ENCODE data around the gene BICDL2.

The BICDL2 gene

DNA sequence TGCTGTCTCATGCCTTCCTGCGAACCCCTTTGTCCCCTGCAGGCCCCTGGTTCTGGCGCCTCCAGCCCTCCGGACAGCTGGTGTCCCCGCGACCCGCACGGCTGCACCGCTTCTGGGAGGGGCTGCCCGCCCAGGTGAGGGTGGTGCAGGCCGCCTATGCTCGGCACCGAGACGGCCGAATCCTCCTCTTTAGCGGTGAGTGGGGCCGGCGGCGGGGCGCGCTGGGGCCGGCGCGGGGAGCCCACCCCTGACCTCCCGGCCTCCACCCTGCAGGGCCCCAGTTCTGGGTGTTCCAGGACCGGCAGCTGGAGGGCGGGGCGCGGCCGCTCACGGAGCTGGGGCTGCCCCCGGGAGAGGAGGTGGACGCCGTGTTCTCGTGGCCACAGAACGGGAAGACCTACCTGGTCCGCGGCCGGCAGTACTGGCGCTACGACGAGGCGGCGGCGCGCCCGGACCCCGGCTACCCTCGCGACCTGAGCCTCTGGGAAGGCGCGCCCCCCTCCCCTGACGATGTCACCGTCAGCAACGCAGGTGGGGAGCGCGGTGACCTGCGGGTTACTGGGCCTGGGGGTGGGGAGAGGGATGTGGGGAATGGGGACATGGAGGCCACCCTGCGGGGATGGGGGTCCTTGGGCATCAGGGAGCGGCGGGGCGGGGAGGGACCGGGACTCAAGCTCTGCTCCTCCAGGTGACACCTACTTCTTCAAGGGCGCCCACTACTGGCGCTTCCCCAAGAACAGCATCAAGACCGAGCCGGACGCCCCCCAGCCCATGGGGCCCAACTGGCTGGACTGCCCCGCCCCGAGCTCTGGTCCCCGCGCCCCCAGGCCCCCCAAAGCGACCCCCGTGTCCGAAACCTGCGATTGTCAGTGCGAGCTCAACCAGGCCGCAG lies 21.6 kb upstream of the BICDL2 start:
- ChIA-PET CTCF (interaction anchor here (0.6 to 5.3 kb wide), 23 partner anchors 8 to 1342 kb away, joined by 3 to 54 read pairs (median 4); partner anchors contain the start of genes OR1F1 and ZSCAN10), POLR2A (interaction anchor here (0.8 to 1.9 kb wide), 10 partner anchors 8 to 399 kb away, joined by 3 to 17 read pairs (median 4); partner anchors contain the start of genes ZNF213 and ZSCAN10)
- Histone ChIP-seq H3K4me1 (ENCODE audit: control insufficient read depth, insufficient read depth, low read length) (peaks cover 3% of the 10 kb centered on the region), H3K4me3 (ENCODE audit: low read depth, low read length) (peak overlapping the region; percentile 87), H3K27ac (ENCODE audit: extremely low read depth, low read depth, low read length) (peak overlapping the region; percentile 77; the same call in 1 of the 2 replicates), H3K36me3 (ENCODE audit: control insufficient read depth in 2 of 2, insufficient read depth in 1 of 2, low read length in 2 of 2) (peaks cover 0 to 21% of the 10 kb centered on the region in 2 experiments; a peak in 2 of 3 replicates), H3K9me3 (ENCODE audit: control insufficient read depth, insufficient read depth, low read depth, low read length) (no peaks in the 10 kb centered on the region)
- TF ChIP-seq ZNF571 (tag by site-specific recombination; IDR thresholded peaks at IDR 0.05) (no peak), BCL11A (tag by site-specific recombination; IDR thresholded peaks at IDR 0.05; ENCODE audit: low read depth) (no peak), ZBTB17 (tag by site-specific recombination; IDR thresholded peaks at IDR 0.05) (no peak), ZNF140 (tag by site-specific recombination; IDR thresholded peaks at IDR 0.05) (no peak), ZNF843 (tag by site-specific recombination; IDR thresholded peaks at IDR 0.05) (no peak), ZNF473 (tag by site-specific recombination; IDR thresholded peaks at IDR 0.05) (no peak), OSR2 (tag by site-specific recombination; IDR thresholded peaks at IDR 0.05) (no peak), ZNF626 (tag by site-specific recombination; IDR thresholded peaks at IDR 0.05) (no peak), ZIC2 (tag by site-specific recombination; IDR thresholded peaks at IDR 0.05) (no peak), KLF16 (tag by site-specific recombination; IDR thresholded peaks at IDR 0.05) (no peak), PRDM1 (tag by site-specific recombination; IDR thresholded peaks at IDR 0.05) (no peak), ZNF549 (tag by site-specific recombination; IDR thresholded peaks at IDR 0.05) (no peak), ZNF184 (tag by site-specific recombination; IDR thresholded peaks at IDR 0.05) (no peak), ZNF423 (tag by site-specific recombination; IDR thresholded peaks at IDR 0.05) (no peak), ZNF169 (tag by site-specific recombination; IDR thresholded peaks at IDR 0.05) (no peak), ZNF404 (tag by site-specific recombination; IDR thresholded peaks at IDR 0.05) (no peak), KLF1 (tag by site-specific recombination; IDR thresholded peaks at IDR 0.05) (no peak)
- TF ChIP-seq, protein P1, sequence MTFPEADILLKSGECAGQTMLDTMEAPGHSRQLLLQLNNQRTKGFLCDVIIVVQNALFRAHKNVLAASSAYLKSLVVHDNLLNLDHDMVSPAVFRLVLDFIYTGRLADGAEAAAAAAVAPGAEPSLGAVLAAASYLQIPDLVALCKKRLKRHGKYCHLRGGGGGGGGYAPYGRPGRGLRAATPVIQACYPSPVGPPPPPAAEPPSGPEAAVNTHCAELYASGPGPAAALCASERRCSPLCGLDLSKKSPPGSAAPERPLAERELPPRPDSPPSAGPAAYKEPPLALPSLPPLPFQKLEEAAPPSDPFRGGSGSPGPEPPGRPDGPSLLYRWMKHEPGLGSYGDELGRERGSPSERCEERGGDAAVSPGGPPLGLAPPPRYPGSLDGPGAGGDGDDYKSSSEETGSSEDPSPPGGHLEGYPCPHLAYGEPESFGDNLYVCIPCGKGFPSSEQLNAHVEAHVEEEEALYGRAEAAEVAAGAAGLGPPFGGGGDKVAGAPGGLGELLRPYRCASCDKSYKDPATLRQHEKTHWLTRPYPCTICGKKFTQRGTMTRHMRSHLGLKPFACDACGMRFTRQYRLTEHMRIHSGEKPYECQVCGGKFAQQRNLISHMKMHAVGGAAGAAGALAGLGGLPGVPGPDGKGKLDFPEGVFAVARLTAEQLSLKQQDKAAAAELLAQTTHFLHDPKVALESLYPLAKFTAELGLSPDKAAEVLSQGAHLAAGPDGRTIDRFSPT (tag by site-specific recombination; IDR thresholded peaks at IDR 0.05) = no peak
- TF ChIP-seq, protein P2, sequence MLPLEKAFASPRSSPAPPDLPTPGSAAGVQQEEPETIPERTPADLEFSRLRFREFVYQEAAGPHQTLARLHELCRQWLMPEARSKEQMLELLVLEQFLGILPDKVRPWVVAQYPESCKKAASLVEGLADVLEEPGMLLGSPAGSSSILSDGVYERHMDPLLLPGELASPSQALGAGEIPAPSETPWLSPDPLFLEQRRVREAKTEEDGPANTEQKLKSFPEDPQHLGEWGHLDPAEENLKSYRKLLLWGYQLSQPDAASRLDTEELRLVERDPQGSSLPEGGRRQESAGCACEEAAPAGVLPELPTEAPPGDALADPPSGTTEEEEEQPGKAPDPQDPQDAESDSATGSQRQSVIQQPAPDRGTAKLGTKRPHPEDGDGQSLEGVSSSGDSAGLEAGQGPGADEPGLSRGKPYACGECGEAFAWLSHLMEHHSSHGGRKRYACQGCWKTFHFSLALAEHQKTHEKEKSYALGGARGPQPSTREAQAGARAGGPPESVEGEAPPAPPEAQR (tag by site-specific recombination; IDR thresholded peaks at IDR 0.05) = no peak
- TF ChIP-seq, protein P3, sequence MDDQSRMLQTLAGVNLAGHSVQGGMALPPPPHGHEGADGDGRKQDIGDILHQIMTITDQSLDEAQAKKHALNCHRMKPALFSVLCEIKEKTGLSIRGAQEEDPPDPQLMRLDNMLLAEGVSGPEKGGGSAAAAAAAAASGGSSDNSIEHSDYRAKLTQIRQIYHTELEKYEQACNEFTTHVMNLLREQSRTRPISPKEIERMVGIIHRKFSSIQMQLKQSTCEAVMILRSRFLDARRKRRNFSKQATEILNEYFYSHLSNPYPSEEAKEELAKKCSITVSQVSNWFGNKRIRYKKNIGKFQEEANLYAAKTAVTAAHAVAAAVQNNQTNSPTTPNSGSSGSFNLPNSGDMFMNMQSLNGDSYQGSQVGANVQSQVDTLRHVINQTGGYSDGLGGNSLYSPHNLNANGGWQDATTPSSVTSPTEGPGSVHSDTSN (CRISPR knock-in tag; IDR thresholded peaks at IDR 0.05) = no peak

All from HEK293 (cell line).